ENCODE results near the gene RAP2A.

RAP2A gene

DNA sequence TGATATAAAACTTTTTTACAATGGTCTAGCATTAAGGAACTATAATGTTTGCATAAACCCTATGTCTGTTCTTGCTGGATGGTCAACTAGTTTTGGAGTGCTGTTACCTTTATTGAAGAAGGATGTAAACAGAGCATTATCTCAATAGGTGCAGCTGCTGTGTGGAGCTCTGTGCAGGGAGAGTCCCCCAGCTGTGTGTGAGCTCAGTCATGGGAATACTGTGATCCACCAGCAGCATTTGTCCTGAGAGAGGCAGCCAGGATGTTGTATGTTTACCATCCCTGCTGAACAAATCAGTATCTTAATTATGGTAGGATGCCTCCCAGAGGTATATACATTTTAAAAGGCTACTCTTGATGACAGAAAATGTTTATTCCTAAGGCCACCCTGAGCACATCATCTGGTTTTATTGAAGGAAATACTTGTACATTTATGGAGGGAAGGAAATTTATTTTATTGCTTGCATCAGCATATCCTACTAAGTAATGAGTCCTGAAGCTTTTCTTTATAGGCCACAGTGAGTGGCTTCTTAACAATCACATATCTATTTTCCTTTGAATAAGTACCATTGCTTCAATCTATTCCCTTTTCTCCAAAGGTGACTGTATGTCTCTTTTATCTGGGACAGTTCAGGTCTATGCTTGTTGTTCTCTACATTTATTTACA is 11.7 kb downstream of the RAP2A start:
- DNase-seq (ENCODE audit: insufficient read length, low spot score) (no peak), FAIRE-seq (no peak)

DNA sequence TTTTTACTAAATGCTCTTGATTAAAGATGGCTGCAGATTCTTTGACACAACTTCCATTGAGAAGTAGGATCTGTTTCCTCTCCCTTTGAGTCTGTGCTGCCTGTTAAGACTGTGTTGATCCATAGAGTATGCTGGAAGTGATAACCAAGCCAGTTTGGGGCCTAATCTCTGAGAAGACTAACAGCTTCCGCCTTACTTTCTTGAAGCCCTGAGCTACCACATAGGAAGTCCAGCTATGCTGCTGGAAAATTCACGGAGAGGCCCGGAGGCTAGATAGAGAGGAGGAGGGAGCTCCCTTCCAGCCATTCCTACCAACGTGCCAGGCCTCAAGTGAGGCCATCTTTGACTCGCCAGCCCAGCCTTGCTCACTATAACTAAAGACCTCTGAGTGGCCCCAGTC is 12.5 kb downstream of the RAP2A start:
- DNase-seq (ENCODE audit: insufficient read length, low spot score) (no peak), FAIRE-seq (no peak)

DNA sequence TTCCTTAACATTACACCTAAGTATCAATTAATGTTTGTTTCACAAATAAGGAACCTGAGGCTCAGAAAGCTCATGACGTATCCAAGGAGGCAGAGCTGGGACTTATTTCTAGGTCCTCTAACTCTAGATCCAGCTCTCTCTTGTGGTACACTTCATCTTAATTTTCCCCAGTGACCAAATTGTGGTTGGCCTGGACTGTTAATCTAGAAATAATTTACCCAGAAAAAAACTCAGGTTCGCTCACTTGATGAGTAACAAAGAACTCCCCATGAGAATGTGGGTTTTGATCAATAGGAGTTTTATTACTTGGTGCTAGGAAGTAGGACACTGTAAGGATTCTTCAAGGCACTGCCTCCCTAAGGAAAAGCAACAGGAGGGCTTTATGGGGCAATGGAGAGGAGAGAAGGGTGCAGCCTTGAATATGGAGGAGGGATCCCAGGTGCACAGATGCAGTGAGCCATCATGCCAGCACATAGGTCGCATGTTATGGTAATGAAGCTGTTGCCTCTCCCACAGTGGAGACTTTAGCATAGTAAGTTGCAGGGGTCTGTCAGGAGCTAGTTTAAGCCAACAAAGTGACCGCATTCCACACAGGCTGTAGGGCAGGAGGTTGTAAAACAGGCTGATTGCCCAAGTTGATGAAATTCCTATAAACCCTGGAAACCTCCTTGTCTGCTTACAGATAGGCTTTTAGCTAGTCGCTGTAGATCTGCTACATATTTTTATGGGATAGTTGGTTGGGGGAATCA is 14.7 kb downstream of the RAP2A start:
- FAIRE-seq (no peak), DNase-seq (ENCODE audit: insufficient read length, low spot score) (no peak)

DNA sequence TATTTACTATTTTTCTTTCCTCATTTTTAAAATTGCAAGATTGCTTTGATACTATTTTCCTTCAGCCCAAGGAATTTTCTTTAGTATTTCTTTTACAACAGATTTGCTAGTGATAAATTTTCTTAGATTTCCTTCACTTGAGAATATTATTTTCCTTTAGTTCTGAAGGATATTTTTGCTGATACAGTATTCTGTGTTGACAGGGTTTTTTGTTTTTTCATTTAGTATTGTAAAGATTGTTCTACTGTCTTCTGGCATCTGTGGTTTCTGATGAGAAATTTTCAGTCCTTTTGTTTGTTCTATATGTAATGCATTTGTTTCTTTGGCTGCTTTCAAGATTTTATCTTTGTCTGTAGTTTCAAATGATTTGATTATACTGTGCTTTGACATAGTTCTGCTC is 20.7 kb downstream of the RAP2A start:
- DNase-seq (ENCODE audit: insufficient read length, low spot score) (no peak), FAIRE-seq (no peak)

DNA sequence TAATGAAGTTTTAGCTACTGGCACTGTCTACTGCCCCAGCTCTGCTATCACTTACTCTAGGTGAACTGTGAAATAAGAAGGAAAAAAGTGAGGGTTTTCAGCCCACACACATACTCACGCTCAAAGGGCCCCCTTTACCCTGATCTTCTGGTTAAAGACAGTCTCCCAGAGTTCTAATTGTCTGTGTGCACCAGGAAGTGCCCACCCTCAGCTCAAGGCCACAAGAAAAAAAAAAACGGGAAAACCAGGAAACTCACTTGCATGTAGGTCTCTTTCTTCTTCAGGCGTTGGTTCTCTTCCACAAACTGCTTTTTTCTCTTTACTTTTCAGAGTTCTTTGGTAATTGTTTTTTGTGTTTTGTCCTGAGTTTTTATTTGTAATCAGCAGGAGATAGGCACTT is 22.1 kb downstream of the RAP2A start:
- FAIRE-seq (no peak), DNase-seq (ENCODE audit: insufficient read length, low spot score) (no peak)

DNA sequence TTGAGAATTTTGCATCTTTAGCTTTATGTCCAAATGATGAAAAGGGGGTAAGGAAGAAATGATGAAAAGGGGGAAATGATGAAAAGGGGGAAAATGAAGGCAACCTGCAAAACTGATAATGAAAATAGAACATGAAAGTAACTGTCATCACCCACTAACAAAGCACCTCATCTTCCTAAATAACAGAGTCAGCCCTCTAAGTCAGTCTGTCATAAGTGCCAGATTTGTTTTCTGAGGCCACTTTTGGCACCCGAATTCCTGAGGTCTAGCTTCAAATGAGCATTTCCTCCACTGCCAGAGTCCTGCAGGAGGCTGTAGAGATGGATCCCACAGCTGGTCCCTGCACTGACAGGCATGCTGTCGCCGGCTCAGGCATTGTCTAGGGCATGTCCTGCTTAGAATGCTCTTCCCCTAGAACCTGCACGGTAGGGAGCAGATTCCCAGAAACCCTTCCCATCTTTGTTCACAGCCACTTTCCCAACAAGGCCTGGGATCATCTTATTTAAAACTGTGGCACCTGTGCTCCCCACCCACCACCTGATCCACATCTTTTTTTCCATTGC is 25.3 kb downstream of the RAP2A start:
- no peak for DNase-seq (ENCODE audit: insufficient read length, low spot score)
- FAIRE-seq, result no peak

DNA sequence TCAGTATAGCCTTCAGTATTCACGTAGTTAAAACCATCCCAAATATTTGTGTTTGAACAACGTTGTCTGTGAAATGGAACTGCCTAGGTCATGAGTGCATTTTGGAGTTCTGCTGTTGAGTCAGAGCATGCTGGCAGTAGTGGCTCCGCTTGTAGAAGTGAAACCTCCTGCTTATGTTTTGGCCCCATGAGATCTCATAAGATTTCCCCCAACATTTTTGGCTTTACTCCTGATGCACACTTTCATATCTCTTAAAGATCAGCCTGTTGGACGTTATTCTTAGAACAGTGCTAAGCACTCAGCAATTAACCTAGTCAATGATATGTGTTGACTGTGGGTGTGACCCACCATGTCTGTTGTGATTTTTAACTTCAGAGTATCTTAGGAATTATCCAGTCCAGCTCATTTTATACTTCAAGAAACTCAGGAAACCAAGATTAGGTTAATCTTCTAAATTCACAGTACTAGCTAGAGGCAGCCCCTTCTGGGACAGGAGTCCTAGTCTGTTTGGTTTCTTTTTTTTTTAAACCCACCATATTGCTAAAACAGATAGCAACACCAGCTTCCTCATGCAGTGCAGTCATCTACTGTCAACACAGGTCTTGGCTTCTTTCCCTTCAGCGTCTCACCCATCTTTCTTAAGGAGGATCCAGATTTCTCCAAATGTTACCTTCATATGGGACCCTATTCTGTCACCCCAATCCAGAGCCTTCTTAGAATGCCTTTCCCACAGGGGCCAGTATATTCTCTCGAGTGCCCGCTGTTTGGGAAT is 26.2 kb downstream of the RAP2A start:
- no peak for FAIRE-seq
- DNase-seq (ENCODE audit: insufficient read length, low spot score), result no peak

DNA sequence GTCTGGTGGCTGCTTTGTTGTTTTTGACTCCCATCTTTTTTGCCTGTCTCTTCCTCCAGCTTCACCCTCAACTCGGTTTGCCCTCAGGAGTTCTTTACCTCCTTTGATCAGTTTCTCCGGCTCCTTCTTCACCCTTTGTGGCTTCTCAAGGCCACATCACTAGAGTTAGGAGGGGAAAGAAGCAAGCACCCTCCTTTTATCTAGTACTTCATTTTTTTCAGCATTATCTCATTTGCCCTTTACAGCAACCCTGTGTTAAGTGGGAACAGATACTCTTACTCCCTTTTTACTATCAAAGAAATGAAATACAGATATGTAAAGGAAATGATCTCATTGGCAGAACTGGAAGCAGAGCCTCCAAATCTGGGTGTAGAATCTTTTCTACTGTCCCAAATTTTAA is 26.9 kb downstream of the RAP2A start:
- DNase-seq (ENCODE audit: insufficient read length, low spot score) (no peak), FAIRE-seq (no peak)

DNA sequence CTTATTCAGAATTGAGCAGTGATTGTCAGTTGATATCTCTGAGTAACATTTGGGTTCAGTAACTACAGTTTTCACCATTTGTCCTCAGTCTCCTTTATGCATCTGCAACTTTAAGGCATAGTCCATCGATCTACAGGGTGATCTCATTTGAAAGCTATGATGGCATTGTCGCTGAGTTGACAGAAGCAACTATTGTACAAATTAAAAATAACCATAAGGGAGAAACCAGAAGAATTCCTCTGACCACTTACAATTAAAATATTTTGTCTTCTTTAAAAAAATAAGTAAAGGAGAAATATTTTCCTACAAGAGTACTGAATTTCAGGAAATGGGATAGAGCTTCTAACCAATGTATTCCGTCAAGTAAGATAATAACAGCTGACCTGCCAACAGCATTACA is 30.6 kb downstream of the RAP2A start:
- no peak for FAIRE-seq
- DNase-seq (ENCODE audit: insufficient read length, low spot score), result no peak

DNA sequence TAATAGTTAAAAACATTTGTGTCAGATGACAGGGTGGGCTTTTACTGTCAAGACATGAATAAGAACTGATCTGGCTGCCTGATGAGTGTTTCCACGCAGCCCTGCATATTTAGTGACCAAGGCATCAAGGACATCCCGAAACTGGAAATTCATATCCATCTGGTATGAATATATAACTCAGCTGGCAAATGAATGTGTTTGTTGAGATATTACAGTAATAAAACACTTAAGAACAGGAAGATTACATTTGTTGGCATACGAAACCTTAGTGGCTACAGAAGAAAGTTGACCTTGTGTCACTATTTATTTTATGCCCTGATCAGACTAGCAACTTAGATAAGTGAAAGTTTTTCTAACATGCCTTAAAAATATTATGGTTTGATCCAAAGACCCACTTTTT is 32.8 kb downstream of the RAP2A start:
- no peak for DNase-seq (ENCODE audit: insufficient read length, low spot score)
- no peak for FAIRE-seq

DNA sequence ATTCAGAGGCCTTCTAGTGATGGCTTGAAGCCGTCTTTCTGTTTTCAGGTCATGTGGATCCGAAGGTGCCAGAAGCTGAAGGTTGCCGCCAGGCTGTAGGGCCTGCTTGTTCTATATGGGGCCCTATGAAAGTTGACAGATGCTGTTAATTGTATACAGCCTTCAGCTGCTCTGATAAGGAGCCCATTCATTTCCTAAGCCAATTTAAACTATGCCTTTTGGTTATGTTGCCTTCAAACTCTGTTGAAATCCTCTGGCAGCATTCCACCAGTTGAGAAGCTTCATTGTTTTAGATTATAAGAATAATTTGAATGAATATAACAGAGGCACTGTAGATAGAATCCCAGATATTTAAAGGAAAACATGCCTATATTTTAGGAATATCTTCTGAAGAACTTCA is 34.4 kb downstream of the RAP2A start:
- FAIRE-seq (no peak), DNase-seq (ENCODE audit: insufficient read length, low spot score) (no peak)

DNA sequence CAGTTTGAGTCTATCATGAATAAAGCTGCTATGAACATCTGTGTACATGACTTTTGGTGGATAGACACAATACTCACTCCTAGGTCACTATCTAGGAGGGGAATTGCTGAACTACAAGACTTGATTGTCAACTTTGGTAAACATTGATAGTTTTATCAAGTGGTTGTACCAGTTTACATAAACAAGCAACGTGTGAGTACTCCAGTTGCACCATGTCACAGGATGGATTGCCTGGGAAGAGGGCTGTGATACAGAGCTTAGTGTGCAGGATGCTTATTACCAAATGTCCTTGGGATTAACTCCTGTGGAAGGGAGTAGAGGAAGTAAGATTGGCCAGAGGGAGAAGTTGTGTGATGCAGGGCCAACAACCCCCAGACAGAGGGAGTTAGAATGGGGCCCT is 37.7 kb downstream of the RAP2A start:
- no peak for FAIRE-seq

DNA sequence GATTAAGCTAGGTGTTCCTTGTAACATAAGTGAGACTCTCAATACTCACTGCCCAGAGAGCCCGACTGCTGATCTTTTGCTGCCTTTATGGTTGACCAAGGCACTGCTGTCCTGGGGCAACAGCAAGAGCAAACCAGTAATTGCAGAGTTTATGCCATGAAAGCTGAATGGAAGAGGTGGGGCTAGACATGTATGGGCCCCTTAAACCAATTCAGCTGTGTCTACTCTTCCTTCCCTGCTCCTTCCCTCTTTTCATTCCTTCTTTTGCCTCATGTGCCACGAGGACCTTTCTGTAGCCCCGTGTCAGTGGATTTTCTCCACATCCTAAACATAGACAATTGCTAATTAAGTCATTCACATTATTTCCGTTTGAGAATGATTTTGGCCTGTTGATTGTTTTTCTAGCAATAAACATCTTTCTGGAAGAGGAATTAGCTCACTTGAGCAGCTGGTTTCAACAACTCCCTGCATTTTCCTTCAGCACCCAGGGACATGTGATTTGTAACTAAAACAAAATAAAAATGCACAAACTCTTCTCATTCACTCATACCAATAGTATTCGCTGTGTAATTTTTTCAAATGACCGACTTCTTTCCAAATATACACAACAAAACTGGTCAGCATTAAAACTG is 40.5 kb downstream of the RAP2A start:
- DNase-seq (ENCODE audit: insufficient read length, low spot score), result no peak
- FAIRE-seq, result no peak

More for the DNA sequence above, 37.7 kb downstream of the RAP2A start:
- DNase-seq (ENCODE audit: insufficient read length, low spot score), result no peak

DNA sequence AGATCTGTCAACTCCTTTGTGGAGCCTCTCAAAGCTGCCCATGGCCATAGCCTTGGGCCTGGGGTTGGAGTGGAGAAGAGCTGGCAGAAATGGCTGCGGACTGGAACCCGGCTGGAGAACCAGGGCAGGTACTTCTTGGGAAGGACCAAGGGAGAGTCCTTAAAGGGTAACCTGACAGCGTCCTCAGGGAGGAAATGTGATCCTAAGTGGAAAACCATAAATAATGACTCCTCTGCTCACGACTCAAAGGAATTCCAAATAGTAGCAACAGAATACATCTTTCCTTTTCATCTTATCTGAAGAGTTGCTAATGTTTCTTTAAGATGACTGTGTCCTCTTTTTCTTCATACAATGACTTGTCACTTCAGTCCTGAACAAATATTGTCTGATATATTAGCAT is 41.0 kb downstream of the RAP2A start:
- FAIRE-seq (no peak), DNase-seq (ENCODE audit: insufficient read length, low spot score) (no peak)

DNA sequence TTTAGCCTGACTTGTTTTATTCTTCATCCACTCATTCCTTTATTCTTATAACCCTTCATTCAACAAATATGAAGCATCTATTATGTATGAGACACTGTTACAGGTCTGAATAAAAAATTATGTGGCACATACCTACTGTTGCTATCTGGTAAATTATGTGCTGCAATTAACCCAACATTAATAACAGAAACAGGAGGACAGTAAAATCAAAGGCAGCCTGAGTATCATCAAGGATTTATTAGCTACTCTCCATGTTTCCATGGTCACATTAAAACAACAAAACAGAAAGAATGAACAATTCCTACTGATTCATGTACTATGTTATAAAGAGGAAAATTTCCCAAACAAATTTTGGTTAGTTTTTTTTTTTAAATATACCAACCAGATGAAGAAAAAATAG is 43.9 kb downstream of the RAP2A start:
- FAIRE-seq (no peak), DNase-seq (ENCODE audit: insufficient read length, low spot score) (no peak)

DNA sequence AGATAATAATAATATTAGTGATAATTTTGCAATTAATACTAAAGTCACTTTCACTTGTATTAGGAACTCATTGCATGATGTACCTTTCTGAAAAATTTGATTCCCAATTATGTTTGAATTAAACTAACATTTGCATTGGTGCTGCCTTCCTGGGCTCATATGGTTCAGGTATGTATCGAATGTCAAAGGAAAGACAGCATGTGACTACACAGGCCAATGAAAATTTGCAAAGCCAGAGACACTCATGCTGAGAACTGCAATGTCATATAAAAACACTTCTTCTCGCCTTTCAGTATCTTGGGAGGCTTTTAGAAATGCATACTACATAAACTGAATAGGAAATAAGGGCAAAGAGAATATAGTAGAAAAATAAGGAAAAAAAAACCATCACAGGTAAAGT is 44.3 kb downstream of the RAP2A start:
- DNase-seq (ENCODE audit: insufficient read length, low spot score) (no peak), FAIRE-seq (no peak)

DNA sequence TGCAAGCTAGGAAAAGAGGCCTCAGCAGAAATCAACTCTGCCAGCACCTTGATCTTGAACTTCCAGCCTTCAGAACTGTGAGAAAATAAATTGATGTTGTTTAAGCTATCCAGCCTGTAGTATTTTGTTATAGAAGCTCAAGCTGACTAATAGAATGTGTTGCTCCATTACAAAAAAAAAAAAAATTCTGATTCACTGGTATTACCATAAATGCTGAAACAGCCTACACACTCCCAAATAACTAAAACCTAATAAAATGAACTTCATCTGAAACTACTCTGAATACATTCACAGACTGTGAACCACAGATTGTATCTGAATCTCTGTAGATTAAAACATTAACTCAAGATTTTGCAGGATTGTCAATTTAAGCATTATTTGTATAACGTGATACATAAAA is 49.5 kb downstream of the RAP2A start:
- DNase-seq (ENCODE audit: insufficient read length, low spot score) (no peak), FAIRE-seq (no peak)

DNA sequence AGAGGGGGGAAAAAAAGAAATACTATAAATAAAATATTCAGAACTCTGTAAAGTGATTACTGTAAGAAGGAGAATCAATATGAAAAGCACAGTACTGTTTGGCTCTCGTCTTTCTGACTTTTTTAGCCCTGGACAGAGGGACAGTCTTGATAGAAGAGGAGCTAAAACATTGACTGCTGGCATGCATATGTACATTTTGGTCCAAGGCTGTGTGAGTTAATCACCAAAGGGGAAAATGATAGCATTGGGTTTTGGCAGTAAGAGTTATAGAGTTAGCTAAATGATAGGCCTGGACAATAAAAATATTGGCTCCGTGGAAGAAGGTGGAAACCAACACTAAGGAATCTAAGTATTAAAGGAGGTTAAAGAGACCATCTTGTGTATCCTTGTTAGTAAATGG is 50.3 kb downstream of the RAP2A start:
- DNase-seq (ENCODE audit: insufficient read length, low spot score), result no peak
- FAIRE-seq, result no peak

DNA sequence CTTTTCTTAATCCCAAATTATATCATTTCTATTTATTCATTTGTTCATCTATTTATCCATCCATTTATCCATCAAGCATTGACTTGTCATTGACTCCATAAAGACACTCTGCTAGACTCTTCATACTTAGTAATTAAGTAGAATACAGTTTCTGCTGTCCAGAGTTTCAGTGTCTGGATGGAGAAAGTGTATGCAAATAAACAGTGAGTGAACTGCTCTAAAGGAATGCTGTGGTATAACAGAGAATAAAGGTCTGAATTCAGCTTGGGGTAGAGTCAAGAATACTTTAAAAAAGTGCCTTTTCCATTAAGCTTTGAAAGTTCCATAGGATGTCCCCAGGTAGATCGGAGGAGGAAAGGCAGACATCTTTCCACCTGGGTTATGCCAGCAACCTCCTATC is 51.4 kb downstream of the RAP2A start:
- no peak for FAIRE-seq

DNA sequence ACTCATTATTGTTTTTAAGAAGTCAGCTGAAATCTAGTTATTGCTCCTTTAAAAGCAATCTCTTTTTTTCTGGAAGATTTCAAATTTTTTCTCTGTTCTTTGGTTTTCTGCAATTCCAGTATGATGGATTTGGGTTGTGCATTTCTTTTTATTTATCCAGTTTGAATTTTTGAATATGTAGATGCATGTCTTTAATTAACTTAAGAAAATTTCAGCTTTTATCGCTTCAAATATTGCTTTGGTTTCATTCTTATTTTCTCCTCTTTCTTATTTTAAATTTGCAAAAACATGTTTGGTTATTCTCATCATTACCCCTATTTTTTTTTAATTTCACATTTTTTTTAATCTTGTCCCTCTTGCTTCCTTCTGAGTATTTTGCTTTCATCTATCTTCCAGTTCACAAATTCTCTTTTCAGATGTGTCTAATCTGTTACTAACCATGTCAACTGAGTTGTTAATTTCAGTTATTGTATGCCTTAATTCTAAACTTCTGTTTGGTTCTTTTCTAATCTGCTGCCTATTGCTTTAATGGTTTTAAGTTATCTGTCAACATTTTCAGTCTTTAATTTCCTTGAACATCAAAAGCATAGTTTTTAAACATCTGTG is 56.8 kb downstream of the RAP2A start:
- no peak for FAIRE-seq
- DNase-seq (ENCODE audit: insufficient read length, low spot score), result no peak

More for the DNA sequence above, 51.4 kb downstream of the RAP2A start:
- no peak for DNase-seq (ENCODE audit: insufficient read length, low spot score)

DNA sequence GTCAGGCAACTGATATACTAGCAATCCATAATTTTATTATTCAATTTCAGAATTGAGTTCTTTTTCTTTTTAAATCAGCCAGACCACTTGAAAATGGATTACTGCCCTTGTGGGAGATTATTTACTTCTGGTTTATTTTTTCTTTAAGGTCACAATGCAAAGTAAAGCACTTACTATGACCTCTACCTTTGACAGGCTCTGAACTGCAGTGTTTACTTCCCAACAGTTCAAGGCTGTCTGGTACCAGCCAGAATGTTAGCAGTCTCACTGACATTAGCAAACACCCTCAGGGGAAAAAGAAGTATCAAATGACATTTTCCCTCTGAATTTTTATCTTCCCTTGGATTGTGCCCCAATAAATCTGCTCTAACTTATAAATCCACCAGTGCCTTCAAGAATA is 57.5 kb downstream of the RAP2A start:
- DNase-seq (ENCODE audit: insufficient read length, low spot score), result no peak
- no peak for FAIRE-seq

All from HTR-8/SVneo (cell line).